ENCODE results near the gene PEX5L.

PEX5L gene
- total RNA-seq: 0 reads per million in 3 donors

GRCh38 chr3:180036671-180037455, at the start of gene PEX5L:
TSS of gene PEX5L (minus strand) at chr3:180036937. CDS start at chr3:180036599, 338 bp downstream.
- Histone ChIP-seq H3K4me1 (ENCODE audit: control insufficient read depth, insufficient read depth, low read length, poor library complexity, severe bottlenecking) (no peaks in the 10 kb centered on the region), H3K9me3 (ENCODE audit: control insufficient read depth, low read length) (no peaks in the 10 kb centered on the region), H3K27ac (ENCODE audit: insufficient read depth, low read length, poor library complexity, severe bottlenecking) (no peak within 1 kb of the TSS), H3K36me3 (ENCODE audit: control insufficient read depth, insufficient read depth, low read length) (no peaks in the 10 kb centered on the region), H3K4me3 (ENCODE audit: insufficient read depth, low read depth, low read length, poor library complexity, severe bottlenecking) (no peak within 1 kb of the TSS), H3K27me3 (replicated peaks; ENCODE audit: control insufficient read depth, insufficient read depth, low read length, poor library complexity, severe bottlenecking) (no peaks in the 10 kb centered on the region)
- no peak for DNase-seq

GRCh38 chr3:180085122-180085710, 48.5 kb upstream of the PEX5L start:
- Histone ChIP-seq H3K27me3 (replicated peaks; ENCODE audit: control insufficient read depth, insufficient read depth, low read length, poor library complexity, severe bottlenecking) (no peaks in the 10 kb centered on the region), H3K36me3 (ENCODE audit: control insufficient read depth, insufficient read depth, low read length) (no peaks in the 10 kb centered on the region), H3K4me3 (ENCODE audit: insufficient read depth, low read depth, low read length, poor library complexity, severe bottlenecking) (no peak overlapping the region), H3K27ac (ENCODE audit: insufficient read depth, low read length, poor library complexity, severe bottlenecking) (no peak overlapping the region), H3K9me3 (ENCODE audit: control insufficient read depth, low read length) (no peaks in the 10 kb centered on the region), H3K4me1 (ENCODE audit: control insufficient read depth, insufficient read depth, low read length, poor library complexity, severe bottlenecking) (no peaks in the 10 kb centered on the region)
- no peak for DNase-seq

- H3K27ac ChIP-seq (ENCODE audit: insufficient read depth, low read length, poor library complexity, severe bottlenecking): no peak overlapping the region
- DNase-seq: no peak
These were observed 46.0 kb upstream of the PEX5L start for GRCh38 chr3:180082699-180083098.

GRCh38 chr3:180078592-180078991, 41.9 kb upstream of the PEX5L start:
- Histone ChIP-seq H3K4me3 (ENCODE audit: insufficient read depth, low read depth, low read length, poor library complexity, severe bottlenecking) (no peak overlapping the region), H3K27me3 (replicated peaks; ENCODE audit: control insufficient read depth, insufficient read depth, low read length, poor library complexity, severe bottlenecking) (no peaks in the 10 kb centered on the region), H3K9me3 (ENCODE audit: control insufficient read depth, low read length) (no peaks in the 10 kb centered on the region), H3K36me3 (ENCODE audit: control insufficient read depth, insufficient read depth, low read length) (no peaks in the 10 kb centered on the region), H3K4me1 (ENCODE audit: control insufficient read depth, insufficient read depth, low read length, poor library complexity, severe bottlenecking) (no peaks in the 10 kb centered on the region), H3K27ac (ENCODE audit: insufficient read depth, low read length, poor library complexity, severe bottlenecking) (no peak overlapping the region)
- DNase-seq: no peak

More at GRCh38 chr3:180082699-180083098, 46.0 kb upstream of the PEX5L start:
- H3K36me3 ChIP-seq (ENCODE audit: control insufficient read depth, insufficient read depth, low read length): no peaks in the 10 kb centered on the region
- H3K9me3 ChIP-seq (ENCODE audit: control insufficient read depth, low read length): no peaks in the 10 kb centered on the region
- H3K27me3 ChIP-seq (replicated peaks; ENCODE audit: control insufficient read depth, insufficient read depth, low read length, poor library complexity, severe bottlenecking): no peaks in the 10 kb centered on the region
- no peak overlapping the region for H3K4me3 ChIP-seq (ENCODE audit: insufficient read depth, low read depth, low read length, poor library complexity, severe bottlenecking)
- H3K4me1 ChIP-seq (ENCODE audit: control insufficient read depth, insufficient read depth, low read length, poor library complexity, severe bottlenecking): no peaks in the 10 kb centered on the region

GRCh38 chr3:180073561-180073960, 36.8 kb upstream of the PEX5L start:
- no peak overlapping the region for H3K4me3 ChIP-seq (ENCODE audit: insufficient read depth, low read depth, low read length, poor library complexity, severe bottlenecking)
- no peak for DNase-seq
- no peaks in the 10 kb centered on the region for H3K9me3 ChIP-seq (ENCODE audit: control insufficient read depth, low read length)
- no peaks in the 10 kb centered on the region for H3K4me1 ChIP-seq (ENCODE audit: control insufficient read depth, insufficient read depth, low read length, poor library complexity, severe bottlenecking)
- H3K36me3 ChIP-seq (ENCODE audit: control insufficient read depth, insufficient read depth, low read length): no peaks in the 10 kb centered on the region
- no peaks in the 10 kb centered on the region for H3K27me3 ChIP-seq (replicated peaks; ENCODE audit: control insufficient read depth, insufficient read depth, low read length, poor library complexity, severe bottlenecking)
- no peak overlapping the region for H3K27ac ChIP-seq (ENCODE audit: insufficient read depth, low read length, poor library complexity, severe bottlenecking)

- Histone ChIP-seq H3K4me1 (ENCODE audit: control insufficient read depth, insufficient read depth, low read length, poor library complexity, severe bottlenecking) (no peaks in the 10 kb centered on the region), H3K4me3 (ENCODE audit: insufficient read depth, low read depth, low read length, poor library complexity, severe bottlenecking) (no peak overlapping the region), H3K9me3 (ENCODE audit: control insufficient read depth, low read length) (no peaks in the 10 kb centered on the region), H3K27ac (ENCODE audit: insufficient read depth, low read length, poor library complexity, severe bottlenecking) (no peak overlapping the region), H3K27me3 (replicated peaks; ENCODE audit: control insufficient read depth, insufficient read depth, low read length, poor library complexity, severe bottlenecking) (no peaks in the 10 kb centered on the region), H3K36me3 (ENCODE audit: control insufficient read depth, insufficient read depth, low read length) (no peaks in the 10 kb centered on the region)
- DNase-seq: no peak
These were observed 36.0 kb upstream of the PEX5L start for GRCh38 chr3:180072786-180073185.

- DNase-seq: no peak
These were observed 34.2 kb upstream of the PEX5L start for GRCh38 chr3:180070925-180071324.

GRCh38 chr3:180068023-180068422, 31.3 kb upstream of the PEX5L start:
- no peaks in the 10 kb centered on the region for H3K4me1 ChIP-seq (ENCODE audit: control insufficient read depth, insufficient read depth, low read length, poor library complexity, severe bottlenecking)
- no peaks in the 10 kb centered on the region for H3K36me3 ChIP-seq (ENCODE audit: control insufficient read depth, insufficient read depth, low read length)
- no peak overlapping the region for H3K4me3 ChIP-seq (ENCODE audit: insufficient read depth, low read depth, low read length, poor library complexity, severe bottlenecking)
- no peaks in the 10 kb centered on the region for H3K9me3 ChIP-seq (ENCODE audit: control insufficient read depth, low read length)
- no peak overlapping the region for H3K27ac ChIP-seq (ENCODE audit: insufficient read depth, low read length, poor library complexity, severe bottlenecking)
- DNase-seq: no peak
- H3K27me3 ChIP-seq (replicated peaks; ENCODE audit: control insufficient read depth, insufficient read depth, low read length, poor library complexity, severe bottlenecking): no peaks in the 10 kb centered on the region

More at GRCh38 chr3:180070925-180071324, 34.2 kb upstream of the PEX5L start:
- H3K4me1 ChIP-seq (ENCODE audit: control insufficient read depth, insufficient read depth, low read length, poor library complexity, severe bottlenecking): no peaks in the 10 kb centered on the region
- H3K36me3 ChIP-seq (ENCODE audit: control insufficient read depth, insufficient read depth, low read length): no peaks in the 10 kb centered on the region
- H3K27ac ChIP-seq (ENCODE audit: insufficient read depth, low read length, poor library complexity, severe bottlenecking): no peak overlapping the region
- no peak overlapping the region for H3K4me3 ChIP-seq (ENCODE audit: insufficient read depth, low read depth, low read length, poor library complexity, severe bottlenecking)
- H3K9me3 ChIP-seq (ENCODE audit: control insufficient read depth, low read length): no peaks in the 10 kb centered on the region
- H3K27me3 ChIP-seq (replicated peaks; ENCODE audit: control insufficient read depth, insufficient read depth, low read length, poor library complexity, severe bottlenecking): no peaks in the 10 kb centered on the region

GRCh38 chr3:180066598-180066997, 29.9 kb upstream of the PEX5L start:
- DNase-seq: no peak
- H3K4me1 ChIP-seq (ENCODE audit: control insufficient read depth, insufficient read depth, low read length, poor library complexity, severe bottlenecking): no peaks in the 10 kb centered on the region
- H3K27ac ChIP-seq (ENCODE audit: insufficient read depth, low read length, poor library complexity, severe bottlenecking): no peak overlapping the region
- no peaks in the 10 kb centered on the region for H3K27me3 ChIP-seq (replicated peaks; ENCODE audit: control insufficient read depth, insufficient read depth, low read length, poor library complexity, severe bottlenecking)
- no peaks in the 10 kb centered on the region for H3K9me3 ChIP-seq (ENCODE audit: control insufficient read depth, low read length)
- no peaks in the 10 kb centered on the region for H3K36me3 ChIP-seq (ENCODE audit: control insufficient read depth, insufficient read depth, low read length)
- no peak overlapping the region for H3K4me3 ChIP-seq (ENCODE audit: insufficient read depth, low read depth, low read length, poor library complexity, severe bottlenecking)

- Histone ChIP-seq H3K27ac (ENCODE audit: insufficient read depth, low read length, poor library complexity, severe bottlenecking) (no peak overlapping the region), H3K4me3 (ENCODE audit: insufficient read depth, low read depth, low read length, poor library complexity, severe bottlenecking) (no peak overlapping the region), H3K9me3 (ENCODE audit: control insufficient read depth, low read length) (no peaks in the 10 kb centered on the region), H3K36me3 (ENCODE audit: control insufficient read depth, insufficient read depth, low read length) (no peaks in the 10 kb centered on the region), H3K27me3 (replicated peaks; ENCODE audit: control insufficient read depth, insufficient read depth, low read length, poor library complexity, severe bottlenecking) (no peaks in the 10 kb centered on the region), H3K4me1 (ENCODE audit: control insufficient read depth, insufficient read depth, low read length, poor library complexity, severe bottlenecking) (no peaks in the 10 kb centered on the region)
- no peak for DNase-seq
These were observed 27.0 kb upstream of the PEX5L start for GRCh38 chr3:180063783-180064182.

All from effector memory CD4-positive, alpha-beta T cell (primary cell).